OCI-LY7 (cell line): ENCODE data around the gene ZNF529. TPM values are rescaled to one million over a fixed set of nuclear protein-coding genes. Genes with fewer than 3 reads are reported as not detected.

ENCODE experiments used
- BruUV-seq: library from RNA; stranded (reverse); fragments of 400-500 nt; replicated peaks from 2 replicates; lab custom pipeline; 2021; lab: Mats Ljungman, UMichigan
- CTCF ChIA-PET: fragments of 300-600 bp; sonication (Branson Sonifier 250); formaldehyde crosslinking; loops from one replicate; lab custom pipeline; 2022; ENCODE audit warnings: antibody characterized with exemption; ENCODE audit not compliant: unreplicated experiment; lab: Charles Lee
- POLR2A ChIA-PET: fragments of 300-600 bp; sonication (Branson Sonifier 250); formaldehyde crosslinking; loops from one replicate; lab custom pipeline; 2022; ENCODE audit warnings: antibody characterized with exemption; lab: Charles Lee
- DNase-seq: peaks from one replicate; pipeline ENCODE4 v3.0.0-alpha.2; 2015; ENCODE audit warnings: low spot score
- H2AFZ ChIP-seq: fragments of 200-600 bp; sonication (generic), shearing (Covaris generic); 2 replicates; pipeline ENCODE4 v1.6.1; 2014; ENCODE audit warnings: mild to moderate bottlenecking, antibody characterized with exemption, low read length, moderate library complexity
- H3K27ac ChIP-seq: fragments of 200-600 bp; sonication (generic); 2 replicates; pipeline ENCODE4 v1.5.1; 2014; ENCODE audit warnings: mixed run types, low read depth, mild to moderate bottlenecking, moderate library complexity, low read length, inconsistent platforms; ENCODE audit not compliant: poor library complexity, severe bottlenecking
- H3K36me3 ChIP-seq: fragments of 200-600 bp; sonication (generic); 2 replicates; pipeline ENCODE4 v1.6.1; 2014; ENCODE audit warnings: mild to moderate bottlenecking, antibody characterized with exemption, low read length, moderate library complexity, mixed read lengths; ENCODE audit not compliant: insufficient read depth
- H3K4me1 ChIP-seq: fragments of 200-600 bp; sonication (generic); 2 replicates; pipeline ENCODE4 v1.5.1; 2014; ENCODE audit warnings: mild to moderate bottlenecking, low read length; ENCODE audit not compliant: insufficient read depth, poor library complexity, severe bottlenecking
- H3K4me2 ChIP-seq: fragments of 200-600 bp; sonication (generic); 2 replicates; pipeline ENCODE4 v1.6.1; 2014; ENCODE audit warnings: mild to moderate bottlenecking, low read length
- H3K4me3 ChIP-seq: fragments of 200-600 bp; sonication (generic); 2 replicates; pipeline ENCODE4 v1.5.1; 2014; ENCODE audit warnings: mild to moderate bottlenecking, low read depth, low read length; ENCODE audit not compliant: poor library complexity, severe bottlenecking
- H3K79me2 ChIP-seq: fragments of 200-600 bp; sonication (generic); 2 replicates; pipeline ENCODE4 v1.6.1; 2016; ENCODE audit warnings: low read depth, mild to moderate bottlenecking, low read length, moderate library complexity, mixed read lengths; ENCODE audit not compliant: insufficient read depth
- H3K9me2 ChIP-seq: fragments of 200-600 bp; sonication (generic); 2 replicates; pipeline ENCODE4 v1.6.1; 2016; ENCODE audit warnings: mild to moderate bottlenecking, low read length, mixed read lengths; ENCODE audit not compliant: insufficient read depth
- H3K9me3 ChIP-seq: fragments of 200-600 bp; sonication (generic); 2 replicates; pipeline ENCODE4 v1.6.1; 2014; ENCODE audit warnings: mild to moderate bottlenecking, mixed run types, low read length, mixed read lengths
- H4K20me1 ChIP-seq: fragments of 200-600 bp; sonication (generic); 2 replicates; pipeline ENCODE4 v1.6.1; 2014; ENCODE audit warnings: mild to moderate bottlenecking, antibody characterized with exemption, low read length, moderate library complexity, mixed read lengths; ENCODE audit not compliant: insufficient read depth
- EZH2phosphoT487 ChIP-seq: fragments of 200-600 bp; sonication (generic); IDR thresholded peaks from 2 replicates; pipeline ENCODE4 v1.6.1; 2018; ENCODE audit warnings: low read depth, borderline replicate concordance, mild to moderate bottlenecking, mixed run types, antibody characterized with exemption, low read length, moderate library complexity, mixed read lengths
- intact Hi-C: fragments of 100-400 bp; cut with micrococcal nuclease; formaldehyde crosslinking; loops from one replicate; pipeline ENCODE4 v1.10.0; 2022; ENCODE audit not compliant: unreplicated experiment
- total RNA-seq, 2 experiments: library from RNA; depleted of rRNA in 1 of 2; stranded (reverse); fragments of >200 nt in 1 of 2; shearing (Covaris generic) in 1 of 2; gene quantifications; 2 replicates each; pipeline ENCODE4 v1.2.3, GENCODE V29; 2014 to 2022
- TF ChIP-seq, protein P1 (sequence below): fragments of 200-600 bp; sonication (generic); conservative IDR thresholded peaks from 2 replicates; pipeline ENCODE4 v1.5.1; 2014; ENCODE audit warnings: mild to moderate bottlenecking, antibody characterized with exemption, low read length, moderate library complexity, mixed read lengths

The ZNF529 gene
- total RNA-seq, 2 experiments from 2014 or later: 11.6 to 13.4 TPM

DNA sequence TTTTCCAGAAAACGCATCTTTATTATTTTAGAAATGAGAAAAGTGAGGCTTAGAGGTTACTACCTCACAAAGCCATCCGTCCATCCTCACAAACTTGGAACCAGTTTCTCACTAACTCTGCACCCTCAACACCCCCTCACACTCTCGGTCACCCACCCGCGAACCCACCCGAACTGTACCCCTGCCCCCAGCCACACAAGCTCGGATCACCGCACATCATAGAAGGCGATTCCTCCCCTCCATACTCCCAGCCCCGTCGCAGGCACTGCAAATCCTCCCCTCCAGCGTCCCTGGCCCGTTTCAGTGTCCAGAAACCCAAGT lies 45.3 kb downstream of the ZNF529 start:
- H2AFZ ChIP-seq: peak overlapping the region; percentile 96
- peak overlapping the region; percentile 84 for H3K4me3 ChIP-seq
- H3K27ac ChIP-seq: peak overlapping the region; percentile 66
- intact Hi-C loops: loop anchor here (2.0 to 5.0 kb wide), 5 partner anchors 39 to 844 kb away; partner anchors contain the start of genes ZNF420, ZNF527, ZNF529 and ZNF566
- peaks cover 50% of the 10 kb centered on the region; the same call in 1 of the 2 replicates for H3K79me2 ChIP-seq
- peaks cover 18% of the 10 kb centered on the region for H3K4me1 ChIP-seq
- no peak for DNase-seq
- H3K9me2 ChIP-seq: no peaks in the 10 kb centered on the region
- H4K20me1 ChIP-seq: no peaks in the 10 kb centered on the region
- no TSS peak for BruUV-seq
- TF ChIP-seq, protein P1, sequence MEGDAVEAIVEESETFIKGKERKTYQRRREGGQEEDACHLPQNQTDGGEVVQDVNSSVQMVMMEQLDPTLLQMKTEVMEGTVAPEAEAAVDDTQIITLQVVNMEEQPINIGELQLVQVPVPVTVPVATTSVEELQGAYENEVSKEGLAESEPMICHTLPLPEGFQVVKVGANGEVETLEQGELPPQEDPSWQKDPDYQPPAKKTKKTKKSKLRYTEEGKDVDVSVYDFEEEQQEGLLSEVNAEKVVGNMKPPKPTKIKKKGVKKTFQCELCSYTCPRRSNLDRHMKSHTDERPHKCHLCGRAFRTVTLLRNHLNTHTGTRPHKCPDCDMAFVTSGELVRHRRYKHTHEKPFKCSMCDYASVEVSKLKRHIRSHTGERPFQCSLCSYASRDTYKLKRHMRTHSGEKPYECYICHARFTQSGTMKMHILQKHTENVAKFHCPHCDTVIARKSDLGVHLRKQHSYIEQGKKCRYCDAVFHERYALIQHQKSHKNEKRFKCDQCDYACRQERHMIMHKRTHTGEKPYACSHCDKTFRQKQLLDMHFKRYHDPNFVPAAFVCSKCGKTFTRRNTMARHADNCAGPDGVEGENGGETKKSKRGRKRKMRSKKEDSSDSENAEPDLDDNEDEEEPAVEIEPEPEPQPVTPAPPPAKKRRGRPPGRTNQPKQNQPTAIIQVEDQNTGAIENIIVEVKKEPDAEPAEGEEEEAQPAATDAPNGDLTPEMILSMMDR: no peak
- TF ChIP-seq EZH2phosphoT487: no peak
- H3K36me3 ChIP-seq: peaks cover 34% of the 10 kb centered on the region
- peak overlapping the region; percentile 91 for H3K4me2 ChIP-seq
- H3K9me3 ChIP-seq: peaks cover 16% of the 10 kb centered on the region; the same call in 1 of the 2 replicates
- ChIA-PET POLR2A (interaction anchor here (0.5 to 2.5 kb wide), 6 partner anchors 16 to 399 kb away, joined by 3 to 10 read pairs (median 4); partner anchors contain the start of gene ZNF529), CTCF (no interaction called here)

DNA sequence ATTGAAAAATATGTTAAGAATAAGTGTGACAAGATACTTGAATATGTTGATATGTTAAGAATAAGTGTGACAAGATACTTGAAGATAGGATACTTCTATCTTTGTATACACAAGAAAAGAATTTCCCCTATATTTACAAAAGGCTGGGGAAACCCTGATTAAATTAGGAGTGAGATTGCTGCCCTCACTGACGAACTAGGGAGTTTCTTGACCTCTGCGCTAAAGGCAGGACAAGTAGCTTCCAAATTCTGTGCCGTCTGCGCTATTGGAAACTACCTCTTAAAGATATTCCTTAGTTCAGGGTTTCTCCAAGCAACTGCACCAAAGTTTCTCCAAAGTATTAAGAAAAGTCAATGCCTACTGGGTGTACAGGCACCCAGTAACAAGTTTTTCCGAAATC lies 45.8 kb downstream of the ZNF529 start:
- H3K4me2 ChIP-seq: peak overlapping the region; percentile 91
- TSS peak; percentile 80 for BruUV-seq
- no peaks in the 10 kb centered on the region for H4K20me1 ChIP-seq
- CTCF ChIA-PET: no interaction called here
- peak overlapping the region; percentile 84 for H3K4me3 ChIP-seq
- peaks cover 34% of the 10 kb centered on the region for H3K36me3 ChIP-seq
- H2AFZ ChIP-seq: peak overlapping the region; percentile 96; the same call in 1 of the 2 replicates
- H3K79me2 ChIP-seq: peaks cover 50% of the 10 kb centered on the region; the same call in 1 of the 2 replicates
- no peak overlapping the region for H3K27ac ChIP-seq
- DNase-seq: no peak
- H3K9me2 ChIP-seq: no peaks in the 10 kb centered on the region
- intact Hi-C loops: loop anchor here (5.0 kb wide), 2 partner anchors 160 to 845 kb away; partner anchors contain the start of genes ZNF527 and ZNF567
- TF ChIP-seq, protein P1: no peak
- TF ChIP-seq EZH2phosphoT487: no peak
- POLR2A ChIA-PET: interaction anchor here (1.4 to 2.5 kb wide), 2 partner anchors 17 to 34 kb away, joined by 4 to 10 read pairs; no protein-coding TSS in a partner anchor
- peaks cover 18% of the 10 kb centered on the region for H3K4me1 ChIP-seq
- H3K9me3 ChIP-seq: peaks cover 16% of the 10 kb centered on the region; the same call in 1 of the 2 replicates

DNA sequence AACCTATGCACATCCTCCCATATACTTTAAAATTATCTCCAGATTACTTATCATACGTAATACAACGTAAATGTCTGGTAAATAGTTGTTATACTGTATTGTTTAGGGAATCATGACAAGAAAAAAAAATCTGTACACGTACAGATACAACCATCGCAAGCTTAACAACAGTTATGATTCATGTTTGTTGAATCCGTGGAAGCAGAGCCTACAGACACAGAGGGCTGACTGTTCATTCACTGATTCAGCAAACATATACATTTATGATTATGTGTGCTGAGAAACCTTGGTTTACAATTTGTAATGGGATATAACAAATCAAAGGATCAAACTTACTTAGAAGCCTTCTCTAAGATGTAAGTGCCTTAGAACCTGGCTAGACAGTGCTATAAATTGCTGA lies 46.5 kb downstream of the ZNF529 start:
- Histone ChIP-seq H4K20me1 (no peaks in the 10 kb centered on the region), H3K4me3 (peak overlapping the region; percentile 84), H3K9me3 (peaks cover 16% of the 10 kb centered on the region; the same call in 1 of the 2 replicates), H3K4me1 (peaks cover 18% of the 10 kb centered on the region), H3K79me2 (peaks cover 50% of the 10 kb centered on the region; the same call in 1 of the 2 replicates), H2AFZ (no peak overlapping the region), H3K9me2 (no peaks in the 10 kb centered on the region), H3K4me2 (peak overlapping the region; percentile 91), H3K27ac (no peak overlapping the region), H3K36me3 (peaks cover 36% of the 10 kb centered on the region)
- intact Hi-C loops: loop anchor here (5.0 kb wide), 2 partner anchors 161 to 846 kb away; partner anchors contain the start of genes ZNF527 and ZNF567
- no peak for DNase-seq
- ChIA-PET POLR2A (interaction anchor here (0.6 kb wide), 1 partner anchor 645 kb away, joined by 3 read pairs; no protein-coding TSS in a partner anchor), CTCF (no interaction called here)
- TF ChIP-seq, protein P1: no peak
- TF ChIP-seq EZH2phosphoT487: no peak
- no TSS peak for BruUV-seq
